Memory B cell (primary cell): ENCODE results near the gene REEP6.

Experiments
- ATAC-seq: fragments of 150-1000 bp; cut with Tn5 transposase; 2 replicates; pipeline ENCODE4 v1.10.0; 2021; ENCODE audit warnings: low read depth, mild to moderate bottlenecking, moderate library complexity
- DNase-seq, 2 donors: peaks; one replicate each; pipeline ENCODE4 v3.0.0; 2022; ENCODE audit warnings: low spot score in 2 of 2
- H3K27ac Mint-ChIP-seq: one replicate; pipeline ENCODE4 v1.8.0; 2022; ENCODE audit warnings: mild to moderate bottlenecking, moderate library complexity, mixed read lengths
- H3K27me3 Mint-ChIP-seq: one replicate; pipeline ENCODE4 v1.8.0; 2022; ENCODE audit warnings: mixed read lengths
- H3K36me3 Mint-ChIP-seq: one replicate; pipeline ENCODE4 v1.8.0; 2022; ENCODE audit warnings: mild to moderate bottlenecking, mixed read lengths
- H3K4me1 Mint-ChIP-seq: one replicate; pipeline ENCODE4 v1.8.0; 2022; ENCODE audit warnings: mixed read lengths
- H3K4me3 Mint-ChIP-seq: one replicate; pipeline ENCODE4 v1.8.0; 2022; ENCODE audit warnings: mild to moderate bottlenecking, moderate library complexity, mixed read lengths
- H3K9me3 Mint-ChIP-seq: one replicate; pipeline ENCODE4 v1.8.0; 2022; ENCODE audit warnings: mixed read lengths

The REEP6 gene

GRCh38 chr19:1466461-1467214, 24.3 kb upstream of the REEP6 start:
- Mint-ChIP-seq H3K9me3 (no peaks in the 10 kb centered on the region), H3K4me3 (no peak overlapping the region), H3K27ac (no peak overlapping the region), H3K27me3 (peaks cover 1% of the 10 kb centered on the region), H3K4me1 (peaks cover 6% of the 10 kb centered on the region), H3K36me3 (no peaks in the 10 kb centered on the region)
- no peak for DNase-seq
- no peak for ATAC-seq

GRCh38 chr19:1467215-1467489, 23.8 kb upstream of the REEP6 start:
- peaks cover 10% of the 10 kb centered on the region for H3K4me1 Mint-ChIP-seq
- DNase-seq (no peak), ATAC-seq (no peak)
- no peak overlapping the region for H3K27ac Mint-ChIP-seq
- H3K9me3 Mint-ChIP-seq = no peaks in the 10 kb centered on the region
- H3K27me3 Mint-ChIP-seq = peaks cover 1% of the 10 kb centered on the region
- no peaks in the 10 kb centered on the region for H3K36me3 Mint-ChIP-seq
- H3K4me3 Mint-ChIP-seq = no peak overlapping the region

- H3K4me3 Mint-ChIP-seq = no peak overlapping the region
- no peak for ATAC-seq
- H3K27ac Mint-ChIP-seq = no peak overlapping the region
- no peaks in the 10 kb centered on the region for H3K9me3 Mint-ChIP-seq
- H3K36me3 Mint-ChIP-seq = no peaks in the 10 kb centered on the region
- no peak for DNase-seq
- peaks cover 1% of the 10 kb centered on the region for H3K27me3 Mint-ChIP-seq
- peaks cover 10% of the 10 kb centered on the region for H3K4me1 Mint-ChIP-seq
Observed at GRCh38 chr19:1467490-1468273, 23.3 kb upstream of the REEP6 start.

- Mint-ChIP-seq H3K36me3 (no peaks in the 10 kb centered on the region), H3K4me1 (peaks cover 11% of the 10 kb centered on the region), H3K27me3 (peaks cover 5% of the 10 kb centered on the region), H3K4me3 (peak overlapping the region; percentile 51), H3K9me3 (no peaks in the 10 kb centered on the region), H3K27ac (no peak overlapping the region)
- no peak for DNase-seq
- no peak for ATAC-seq
Observed at GRCh38 chr19:1468274-1468820, 22.6 kb upstream of the REEP6 start.

- H3K36me3 Mint-ChIP-seq = no peaks in the 10 kb centered on the region
- peak overlapping the region; percentile 34 for H3K4me3 Mint-ChIP-seq
- no peaks in the 10 kb centered on the region for H3K9me3 Mint-ChIP-seq
- no peak overlapping the region for H3K27ac Mint-ChIP-seq
- H3K27me3 Mint-ChIP-seq = peaks cover 5% of the 10 kb centered on the region
- no peak for DNase-seq
- no peak for ATAC-seq
- peaks cover 13% of the 10 kb centered on the region for H3K4me1 Mint-ChIP-seq
Observed at GRCh38 chr19:1468821-1469254, 22.1 kb upstream of the REEP6 start.

- Mint-ChIP-seq H3K36me3 (no peaks in the 10 kb centered on the region), H3K27me3 (peaks cover 5% of the 10 kb centered on the region), H3K9me3 (no peaks in the 10 kb centered on the region), H3K27ac (no peak overlapping the region), H3K4me1 (peaks cover 13% of the 10 kb centered on the region), H3K4me3 (peak overlapping the region; percentile 81)
- DNase-seq (no peak), ATAC-seq (peak; percentile 24)
Observed at GRCh38 chr19:1469255-1470054, 21.5 kb upstream of the REEP6 start.

GRCh38 chr19:1470055-1470304, 21.0 kb upstream of the REEP6 start:
- Mint-ChIP-seq H3K4me1 (peaks cover 13% of the 10 kb centered on the region), H3K27me3 (peaks cover 5% of the 10 kb centered on the region), H3K9me3 (no peaks in the 10 kb centered on the region), H3K27ac (no peak overlapping the region), H3K36me3 (no peaks in the 10 kb centered on the region), H3K4me3 (peak overlapping the region; percentile 81)
- ATAC-seq (no peak), DNase-seq (peak in 1 of 2 donors; percentile 30)

GRCh38 chr19:1470305-1471009, 20.5 kb upstream of the REEP6 start:
- DNase-seq = peak in 1 of 2 donors; percentile 61

GRCh38 chr19:1471010-1471514, 19.9 kb upstream of the REEP6 start:
- Mint-ChIP-seq H3K27ac (no peak overlapping the region), H3K4me1 (peaks cover 13% of the 10 kb centered on the region), H3K9me3 (no peaks in the 10 kb centered on the region), H3K4me3 (peak overlapping the region; percentile 71), H3K36me3 (no peaks in the 10 kb centered on the region), H3K27me3 (peaks cover 5% of the 10 kb centered on the region)
- ATAC-seq = peak; percentile 29
- no peak for DNase-seq

More at GRCh38 chr19:1470305-1471009, 20.5 kb upstream of the REEP6 start:
- no peaks in the 10 kb centered on the region for H3K36me3 Mint-ChIP-seq
- peak; percentile 73 for ATAC-seq
- H3K4me1 Mint-ChIP-seq = peaks cover 13% of the 10 kb centered on the region
- H3K27ac Mint-ChIP-seq = no peak overlapping the region
- H3K4me3 Mint-ChIP-seq = peak overlapping the region; percentile 81
- H3K27me3 Mint-ChIP-seq = peaks cover 5% of the 10 kb centered on the region
- no peaks in the 10 kb centered on the region for H3K9me3 Mint-ChIP-seq

GRCh38 chr19:1471515-1472160, 19.3 kb upstream of the REEP6 start:
- Mint-ChIP-seq H3K9me3 (no peaks in the 10 kb centered on the region), H3K4me3 (no peak overlapping the region), H3K4me1 (peaks cover 13% of the 10 kb centered on the region), H3K36me3 (no peaks in the 10 kb centered on the region), H3K27me3 (peaks cover 5% of the 10 kb centered on the region), H3K27ac (no peak overlapping the region)
- ATAC-seq (no peak), DNase-seq (no peak)

GRCh38 chr19:1472231-1473084, 18.5 kb upstream of the REEP6 start:
- Mint-ChIP-seq H3K36me3 (peaks cover 2% of the 10 kb centered on the region), H3K27ac (no peak overlapping the region), H3K9me3 (no peaks in the 10 kb centered on the region), H3K4me1 (peaks cover 14% of the 10 kb centered on the region), H3K4me3 (no peak overlapping the region), H3K27me3 (peaks cover 5% of the 10 kb centered on the region)
- no peak for DNase-seq
- ATAC-seq = no peak

- H3K27ac Mint-ChIP-seq = no peak overlapping the region
- H3K27me3 Mint-ChIP-seq = peaks cover 5% of the 10 kb centered on the region
- H3K9me3 Mint-ChIP-seq = no peaks in the 10 kb centered on the region
- H3K36me3 Mint-ChIP-seq = peaks cover 2% of the 10 kb centered on the region
- peaks cover 15% of the 10 kb centered on the region for H3K4me1 Mint-ChIP-seq
- DNase-seq (no peak), ATAC-seq (no peak)
- H3K4me3 Mint-ChIP-seq = peak overlapping the region; percentile 51
Observed at GRCh38 chr19:1473085-1473851, 17.7 kb upstream of the REEP6 start.
